A673 (cell line): ENCODE data around the gene AP3S1. TPM values are rescaled to one million over a fixed set of nuclear protein-coding genes. Genes with fewer than 3 reads are reported as not detected.
"Not testable (repeated sequence)": the region's sequence is repeated elsewhere in the genome, so short reads cannot be mapped to it uniquely, and the experiment has no call there.

Experiments
- BruUV-seq: library from RNA; stranded (reverse); fragments of 400-500 nt; replicated peaks from 2 replicates; lab custom pipeline; 2021; lab: Mats Ljungman, UMichigan
- CTCF ChIA-PET: fragments of 300-600 bp; sonication (Branson Sonifier 250); formaldehyde crosslinking; loops from one replicate; lab custom pipeline; 2022; ENCODE audit warnings: antibody characterized with exemption; lab: Charles Lee
- POLR2A ChIA-PET: fragments of 300-600 bp; sonication (Branson Sonifier 250); formaldehyde crosslinking; loops from one replicate; lab custom pipeline; 2022; ENCODE audit warnings: antibody characterized with exemption; ENCODE audit not compliant: low non-redundant PET; lab: Charles Lee
- DNase-seq: peaks from one replicate; pipeline ENCODE4 v3.0.0-alpha.2; 2015; ENCODE audit warnings: low spot score
- H3K27ac ChIP-seq: fragments of 200-600 bp; sonication (generic); 2 replicates; pipeline ENCODE4 v1.5.1; 2016; ENCODE audit warnings: mixed run types, low read depth, mild to moderate bottlenecking, mixed read lengths, antibody characterized with exemption, low read length; ENCODE audit not compliant: poor library complexity, severe bottlenecking
- H3K27me3 ChIP-seq: fragments of 200-600 bp; sonication (generic); replicated peaks from 2 replicates; pipeline ENCODE4 v1.6.1; 2017; ENCODE audit warnings: mixed run types, low read depth, mild to moderate bottlenecking, mixed read lengths, antibody characterized with exemption, low read length; ENCODE audit not compliant: insufficient read depth, poor library complexity
- H3K36me3 ChIP-seq: fragments of 200-600 bp; sonication (generic); 2 replicates; pipeline ENCODE4 v1.6.1; 2016; ENCODE audit warnings: mixed run types, mild to moderate bottlenecking, mixed read lengths, antibody characterized with exemption, low read length; ENCODE audit not compliant: insufficient read depth, poor library complexity, severe bottlenecking
- H3K4me1 ChIP-seq: fragments of 200-600 bp; sonication (generic); 2 replicates; pipeline ENCODE4 v1.6.1; 2017; ENCODE audit warnings: mixed run types, mild to moderate bottlenecking, mixed read lengths, antibody characterized with exemption, low read length; ENCODE audit not compliant: insufficient read depth, poor library complexity, severe bottlenecking
- H3K4me3 ChIP-seq: fragments of 200-600 bp; sonication (generic); 2 replicates; pipeline ENCODE4 v1.5.1; 2016; ENCODE audit warnings: low read depth, mixed run types, mild to moderate bottlenecking, mixed read lengths, low read length; ENCODE audit not compliant: poor library complexity, severe bottlenecking
- H3K9me3 ChIP-seq: fragments of 200-600 bp; sonication (generic); 2 replicates; pipeline ENCODE4 v1.6.1; 2016; ENCODE audit warnings: mixed run types, low read depth, mild to moderate bottlenecking, mixed read lengths, antibody characterized with exemption, low read length; ENCODE audit not compliant: poor library complexity, severe bottlenecking
- CTCF ChIP-seq: fragments of 300-800, 200-600 bp; sonication (generic); conservative IDR thresholded peaks from 2 replicates; pipeline ENCODE4 v1.5.1; 2017; ENCODE audit warnings: low read depth, mild to moderate bottlenecking, antibody characterized with exemption, low read length, moderate library complexity, mixed read lengths
- EZH2 ChIP-seq: fragments of 200-600 bp; sonication (generic); IDR thresholded peaks from 2 replicates; pipeline ENCODE4 v1.6.1; 2017; ENCODE audit warnings: borderline replicate concordance, low read depth, mild to moderate bottlenecking, mixed read lengths, antibody characterized with exemption, low read length; ENCODE audit not compliant: poor library complexity, severe bottlenecking
- intact Hi-C: fragments of 100-400 bp; cut with micrococcal nuclease; formaldehyde crosslinking; loops from one replicate; pipeline ENCODE4 v1.10.0; 2022; ENCODE audit not compliant: unreplicated experiment
- total RNA-seq: library from RNA; stranded (reverse); gene quantifications from 2 replicates; pipeline ENCODE4 v1.2.3, GENCODE V29; 2021

Gene AP3S1
- total RNA-seq, 1 experiment from 2014 or later, result 66.9 TPM

- POLR2A ChIA-PET, result interaction anchor here (0.6 kb wide), 1 partner anchor 45 kb away, joined by 3 read pairs; no protein-coding TSS in a partner anchor
- Histone ChIP-seq H3K9me3 (no peaks in the 10 kb centered on the region), H3K27ac (no peak overlapping the region), H3K4me3 (no peak overlapping the region), H3K4me1 (no peaks in the 10 kb centered on the region), H3K27me3 (no peaks in the 10 kb centered on the region), H3K36me3 (no peaks in the 10 kb centered on the region)
- no peak for DNase-seq
- CTCF ChIA-PET, result no interaction called here
- no peak for TF ChIP-seq EZH2
- TF ChIP-seq CTCF, result no peak
- intact Hi-C loops, result no loop called here
- no TSS peak for BruUV-seq
These were observed 78.5 kb downstream of the AP3S1 start for GRCh38 chr5:115920171-115920725.

GRCh38 chr5:115928578-115929407 is 87.1 kb downstream of the AP3S1 start:
- H3K9me3 ChIP-seq, POLR2A ChIA-PET, intact Hi-C loops, H3K4me3 ChIP-seq, CTCF ChIA-PET, BruUV-seq, H3K36me3 ChIP-seq, H3K27me3 ChIP-seq, H3K27ac ChIP-seq, DNase-seq, H3K4me1 ChIP-seq: not testable (repeated sequence)

- H3K9me3 ChIP-seq, H3K4me3 ChIP-seq, BruUV-seq, H3K27me3 ChIP-seq, POLR2A ChIA-PET, DNase-seq, CTCF ChIA-PET, H3K27ac ChIP-seq, H3K4me1 ChIP-seq, intact Hi-C loops, H3K36me3 ChIP-seq: not testable (repeated sequence)
These were observed 88.4 kb downstream of the AP3S1 start for GRCh38 chr5:115930171-115930570.

- Histone ChIP-seq H3K9me3 (no peaks in the 10 kb centered on the region), H3K27ac (no peak overlapping the region), H3K36me3 (no peaks in the 10 kb centered on the region), H3K4me1 (no peaks in the 10 kb centered on the region), H3K27me3 (no peaks in the 10 kb centered on the region), H3K4me3 (no peak overlapping the region)
- intact Hi-C loops, result no loop called here
- ChIA-PET POLR2A (no interaction called here), CTCF (no interaction called here)
- no peak for TF ChIP-seq EZH2
- no peak for TF ChIP-seq CTCF
- no TSS peak for BruUV-seq
- DNase-seq, result no peak
These were observed 89.0 kb downstream of the AP3S1 start for GRCh38 chr5:115930630-115931337.
